Stimulated activated CD8-positive, alpha-beta memory T cell treated with anti-CD3 and anti-CD28 coated beads, Interleukin-4, amount 100 ng/mL, for 48 hours (primary cell): ENCODE data around the gene PKP4.
"Not testable (repeated sequence)": the region's sequence is repeated elsewhere in the genome, so short reads cannot be mapped to it uniquely, and the experiment has no call there.

ENCODE experiments used
- DNase-seq: peaks from one replicate; pipeline ENCODE4 v3.0.0-alpha.2; 2020

The PKP4 gene

GRCh38 chr2:158473719-158474392 is 17.1 kb downstream of the PKP4 start:
- no peak for DNase-seq

GRCh38 chr2:158474526-158475011 is 17.8 kb downstream of the PKP4 start:
- not testable (repeated sequence) for DNase-seq

GRCh38 chr2:158477202-158477601 is 20.4 kb downstream of the PKP4 start:
- no peak for DNase-seq

- no peak for DNase-seq
Observed at GRCh38 chr2:158478237-158478636, 21.5 kb downstream of the PKP4 start.

- no peak for DNase-seq
Observed at GRCh38 chr2:158478816-158479215, 22.1 kb downstream of the PKP4 start.

GRCh38 chr2:158481116-158481515 is 24.4 kb downstream of the PKP4 start:
- DNase-seq, result no peak

GRCh38 chr2:158482594-158482993 is 25.8 kb downstream of the PKP4 start:
- no peak for DNase-seq

- no peak for DNase-seq
Observed at GRCh38 chr2:158484892-158485556, 28.3 kb downstream of the PKP4 start.

- no peak for DNase-seq
Observed at GRCh38 chr2:158486150-158486969, 29.6 kb downstream of the PKP4 start.

- no peak for DNase-seq
Observed at GRCh38 chr2:158486970-158487325, 30.2 kb downstream of the PKP4 start.

- no peak for DNase-seq
Observed at GRCh38 chr2:158487419-158487818, 30.7 kb downstream of the PKP4 start.

- no peak for DNase-seq
Observed at GRCh38 chr2:158488442-158489216, 31.9 kb downstream of the PKP4 start.

GRCh38 chr2:158489366-158490112 is 32.8 kb downstream of the PKP4 start:
- no peak for DNase-seq

GRCh38 chr2:158491072-158491471 is 34.3 kb downstream of the PKP4 start:
- DNase-seq, result no peak

- no peak for DNase-seq
Observed at GRCh38 chr2:158493458-158493857, 36.7 kb downstream of the PKP4 start.

GRCh38 chr2:158495175-158495574 is 38.4 kb downstream of the PKP4 start:
- no peak for DNase-seq

- no peak for DNase-seq
Observed at GRCh38 chr2:158496986-158497385, 40.2 kb downstream of the PKP4 start.

GRCh38 chr2:158497486-158497885 is 40.7 kb downstream of the PKP4 start:
- no peak for DNase-seq

- no peak for DNase-seq
Observed at GRCh38 chr2:158498043-158498748, 41.4 kb downstream of the PKP4 start.

- no peak for DNase-seq
Observed at GRCh38 chr2:158498749-158499136, 42.0 kb downstream of the PKP4 start.

- DNase-seq, result no peak
Observed at GRCh38 chr2:158499383-158499782, 42.6 kb downstream of the PKP4 start.

- DNase-seq, result no peak
Observed at GRCh38 chr2:158500333-158500732, 43.6 kb downstream of the PKP4 start.
